Effector memory CD4-positive, alpha-beta T cell (primary cell): ENCODE measurements around the gene MRI1.

Source experiments
- DNase-seq, 3 donors: peaks; one replicate each; pipeline ENCODE4 v3.0.0-alpha.2; 2020
- H3K27ac ChIP-seq: 2 replicates; pipeline ENCODE4 v1.7.0; 2013; ENCODE audit warnings: mild to moderate bottlenecking, low read length, moderate library complexity; ENCODE audit not compliant: insufficient read depth, poor library complexity, severe bottlenecking
- H3K27me3 ChIP-seq: replicated peaks from 2 replicates; pipeline ENCODE4 v1.7.0; 2013; ENCODE audit warnings: mild to moderate bottlenecking, low read length; ENCODE audit not compliant: insufficient read depth, control insufficient read depth, poor library complexity, severe bottlenecking
- H3K36me3 ChIP-seq: 2 replicates; pipeline ENCODE4 v1.7.0; 2013; ENCODE audit warnings: mild to moderate bottlenecking, low read length, moderate library complexity; ENCODE audit not compliant: control insufficient read depth, insufficient read depth
- H3K4me1 ChIP-seq: 2 replicates; pipeline ENCODE4 v1.7.0; 2013; ENCODE audit warnings: low read length, mild to moderate bottlenecking; ENCODE audit not compliant: control insufficient read depth, insufficient read depth, poor library complexity, severe bottlenecking
- H3K4me3 ChIP-seq: 2 replicates; pipeline ENCODE4 v1.7.0; 2013; ENCODE audit warnings: low read length, low read depth, mild to moderate bottlenecking; ENCODE audit not compliant: insufficient read depth, poor library complexity, severe bottlenecking
- H3K9me3 ChIP-seq: 2 replicates; pipeline ENCODE4 v1.7.0; 2013; ENCODE audit warnings: mild to moderate bottlenecking, low read length, moderate library complexity; ENCODE audit not compliant: control insufficient read depth

MRI1 gene

GRCh38 chr19:13817615-13818371, 53.5 kb downstream of the MRI1 start:
- no peaks in the 10 kb centered on the region for H3K9me3 ChIP-seq
- H3K36me3 ChIP-seq = no peaks in the 10 kb centered on the region
- H3K4me3 ChIP-seq = no peak overlapping the region
- no peak for DNase-seq
- H3K27me3 ChIP-seq = no peaks in the 10 kb centered on the region
- no peaks in the 10 kb centered on the region for H3K4me1 ChIP-seq
- no peak overlapping the region for H3K27ac ChIP-seq

GRCh38 chr19:13819238-13819637, 54.9 kb downstream of the MRI1 start:
- Histone ChIP-seq H3K36me3 (no peaks in the 10 kb centered on the region), H3K4me1 (no peaks in the 10 kb centered on the region), H3K27me3 (no peaks in the 10 kb centered on the region), H3K4me3 (no peak overlapping the region), H3K27ac (no peak overlapping the region), H3K9me3 (no peaks in the 10 kb centered on the region)
- DNase-seq = no peak

GRCh38 chr19:13821292-13821691, 57.0 kb downstream of the MRI1 start:
- Histone ChIP-seq H3K4me3 (no peak overlapping the region), H3K27ac (no peak overlapping the region), H3K9me3 (no peaks in the 10 kb centered on the region), H3K4me1 (no peaks in the 10 kb centered on the region), H3K36me3 (no peaks in the 10 kb centered on the region), H3K27me3 (no peaks in the 10 kb centered on the region)
- no peak for DNase-seq

GRCh38 chr19:13823256-13823655, 58.9 kb downstream of the MRI1 start:
- Histone ChIP-seq H3K4me1 (no peaks in the 10 kb centered on the region), H3K27ac (no peak overlapping the region), H3K4me3 (no peak overlapping the region), H3K27me3 (no peaks in the 10 kb centered on the region), H3K9me3 (no peaks in the 10 kb centered on the region), H3K36me3 (no peaks in the 10 kb centered on the region)
- DNase-seq = no peak
